CD14-positive monocyte (primary cell): ENCODE data around the gene SMCP. TPM values are rescaled to one million over a fixed set of nuclear protein-coding genes. Genes with fewer than 3 reads are reported as not detected.

Source experiments
- DNase-seq, 3 donors: peaks; one replicate each; pipeline ENCODE4 v3.0.0-alpha.2; 2011 to 2022
- H2AFZ ChIP-seq: 2 replicates; pipeline ENCODE4 v1.6.0; 2012; ENCODE audit warnings: mild to moderate bottlenecking, low read depth, low read length, inconsistent platforms; ENCODE audit not compliant: insufficient read depth, poor library complexity, severe bottlenecking
- H3K27ac ChIP-seq, 2 donors: 1 replicate in 1 of 2; 2 replicates in 1 of 2; pipeline ENCODE4 v1.5.1; 2012 to 2013; ENCODE audit warnings: low read length in 2 of 2, control low read depth in 1 of 2, inconsistent platforms in 1 of 2, low read depth in 1 of 2, mild to moderate bottlenecking in 1 of 2
- H3K27me3 ChIP-seq, 2 donors: one replicate each; pipeline versions ENCODE4 v1.6.0 to v1.6.1; 2011 to 2013; ENCODE audit warnings: low read length in 2 of 2; ENCODE audit not compliant: control insufficient read depth in 2 of 2, insufficient read depth in 2 of 2
- H3K36me3 ChIP-seq, 2 donors: replicated peaks in 1 of 2; 1 replicate in 1 of 2; 2 replicates in 1 of 2; pipeline versions ENCODE4 v1.5.1 to v1.6.1; 2012 to 2013; ENCODE audit warnings: low read length in 2 of 2, control low read depth in 1 of 2, inconsistent platforms in 1 of 2, mild to moderate bottlenecking in 1 of 2; ENCODE audit not compliant: insufficient read depth in 2 of 2, control insufficient read depth in 1 of 2
- H3K4me1 ChIP-seq, 2 donors: 1 replicate in 1 of 2; 2 replicates in 1 of 2; pipeline versions ENCODE4 v1.5.1 to v1.6.1; 2012 to 2013; ENCODE audit warnings: low read length in 2 of 2, control low read depth in 1 of 2, inconsistent platforms in 1 of 2, mild to moderate bottlenecking in 1 of 2, moderate library complexity in 1 of 2; ENCODE audit not compliant: insufficient read depth in 2 of 2, control insufficient read depth in 1 of 2
- H3K4me2 ChIP-seq: replicated peaks from 2 replicates; pipeline ENCODE3; 2012; ENCODE audit warnings: low read length, moderate library complexity, mild to moderate bottlenecking; ENCODE audit not compliant: poor library complexity, severe bottlenecking; ENCODE audit errors: extremely low read depth
- H3K4me3 ChIP-seq, 3 experiments: fragments of 200-600 bp in 1 of 3; sonication (generic) in 1 of 3; replicated peaks in 1 of 3; 1 replicate in 2 of 3; 2 replicates in 1 of 3; pipeline ENCODE4 v1.5.1; 2011 to 2013; ENCODE audit warnings: low read length in 3 of 3, mild to moderate bottlenecking in 3 of 3, control low read depth in 2 of 3, low read depth in 2 of 3, inconsistent platforms in 1 of 3, moderate library complexity in 1 of 3
- H3K79me2 ChIP-seq: 2 replicates; pipeline ENCODE4 v1.6.0; 2012; ENCODE audit warnings: mild to moderate bottlenecking, control low read depth, inconsistent platforms, low read length, moderate library complexity; ENCODE audit not compliant: insufficient read depth
- H3K9ac ChIP-seq: 2 replicates; pipeline ENCODE4 v1.6.0; 2017; ENCODE audit warnings: low read length, mild to moderate bottlenecking; ENCODE audit not compliant: insufficient read depth, poor library complexity, severe bottlenecking
- H3K9me3 ChIP-seq, 2 donors: replicated peaks in 1 of 2; 1 replicate in 1 of 2; 2 replicates in 1 of 2; pipeline versions ENCODE4 v1.5.1 to v1.6.1; 2012 to 2013; ENCODE audit warnings: low read length in 2 of 2, control low read depth in 1 of 2; ENCODE audit not compliant: control insufficient read depth in 1 of 2, insufficient read depth in 1 of 2
- H4K20me1 ChIP-seq: 2 replicates; pipeline ENCODE4 v1.6.0; 2012; ENCODE audit warnings: mild to moderate bottlenecking, low read length, control low read depth, moderate library complexity; ENCODE audit not compliant: insufficient read depth
- H3K27ac Mint-ChIP-seq, 7 donors: one replicate each; pipeline ENCODE4 v1.8.0; 2020; ENCODE audit warnings: mild to moderate bottlenecking in 7 of 7, mixed read lengths in 7 of 7, moderate library complexity in 6 of 7, inconsistent platforms in 2 of 7
- H3K27me3 Mint-ChIP-seq, 3 donors: one replicate each; pipeline ENCODE4 v1.8.0; 2021 to 2022; ENCODE audit warnings: low read depth in 3 of 3, mild to moderate bottlenecking in 3 of 3, mixed read lengths in 3 of 3, moderate library complexity in 3 of 3, inconsistent platforms in 1 of 3
- H3K36me3 Mint-ChIP-seq, 2 donors: one replicate each; pipeline ENCODE4 v1.8.0; 2020; ENCODE audit warnings: mixed read lengths in 2 of 2, inconsistent platforms in 1 of 2, mild to moderate bottlenecking in 1 of 2
- H3K4me1 Mint-ChIP-seq: one replicate; pipeline ENCODE4 v1.8.0; 2020; ENCODE audit warnings: mild to moderate bottlenecking, mixed read lengths
- H3K4me3 Mint-ChIP-seq, 2 donors: one replicate each; pipeline ENCODE4 v1.8.0; 2020; ENCODE audit warnings: mild to moderate bottlenecking in 2 of 2, mixed read lengths in 2 of 2, moderate library complexity in 1 of 2
- H3K9me3 Mint-ChIP-seq, 7 donors: one replicate each; pipeline ENCODE4 v1.8.0; 2020 to 2022; ENCODE audit warnings: mixed read lengths in 7 of 7, mild to moderate bottlenecking in 6 of 7, moderate library complexity in 6 of 7, inconsistent platforms in 2 of 7
- CTCF ChIP-seq: fragments of 200-600 bp; IDR thresholded peaks from one replicate; pipeline ENCODE4 v1.8.0; 2022; ENCODE audit warnings: antibody characterized with exemption, mild to moderate bottlenecking
- WGBS: methylation state at CpG from one replicate; pipeline ENCODE4 v1.1.5; 2013; ENCODE audit warnings: missing lambda C conversion rate; ENCODE audit not compliant: insufficient coverage; 5-methylcytosine and 5-hydroxymethylcytosine counted together
- intact Hi-C, 2 donors: fragments of 100-400 bp; cut with micrococcal nuclease; formaldehyde crosslinking; loops; one replicate each; pipeline versions ENCODE4 v1.15.0 to v1.15.1; 2023
- polyA plus RNA-seq, 3 donors: library from polyadenylated mRNA; depleted of rRNA in 1 of 3; unstranded in 2 of 3; stranded (reverse) in 1 of 3; fragments of 300-500 nt in 2 of 3; fragments of >200 nt in 1 of 3; fragmentation: Illumina TruSeq in 2 of 3; gene quantifications; 1 replicate in 2 of 3; 2 replicates in 1 of 3; pipeline ENCODE4 v1.2.3, GENCODE V29; 2012 to 2021

Gene SMCP
- polyA plus RNA-seq, 3 donors: not detected

- Histone ChIP-seq H3K9ac (no peak overlapping the region), H3K79me2 (no peaks in the 10 kb centered on the region), H3K36me3 (no peaks in the 10 kb centered on the region), H3K27me3 (peaks cover 0 to 2% of the 10 kb centered on the region in 2 donors), H3K4me3 (no peak overlapping the region), H3K4me2 (no peak overlapping the region), H2AFZ (no peak overlapping the region), H3K27ac (no peak overlapping the region), H4K20me1 (no peaks in the 10 kb centered on the region), H3K9me3 (no peaks in the 10 kb centered on the region), H3K4me1 (no peaks in the 10 kb centered on the region)
- Mint-ChIP-seq H3K36me3 (no peaks in the 10 kb centered on the region), H3K27ac (no peak overlapping the region), H3K9me3 (no peaks in the 10 kb centered on the region), H3K27me3 (peaks cover 0 to 7% (median 3%) of the 10 kb centered on the region in 3 donors), H3K4me3 (no peak overlapping the region), H3K4me1 (no peaks in the 10 kb centered on the region)
- no peak for DNase-seq
- TF ChIP-seq CTCF: no peak
- intact Hi-C loops: no loop called here
- 90% methylated on average over 2 of the region's 2 CpGs for WGBS
Measured at GRCh38 chr1:152924191-152924590, 46.1 kb downstream of the SMCP start.

- Histone ChIP-seq H3K9ac (no peak overlapping the region), H3K9me3 (no peaks in the 10 kb centered on the region), H3K36me3 (no peaks in the 10 kb centered on the region), H3K27me3 (peaks cover 0 to 2% of the 10 kb centered on the region in 2 donors), H3K4me1 (no peaks in the 10 kb centered on the region), H3K79me2 (no peaks in the 10 kb centered on the region), H4K20me1 (no peaks in the 10 kb centered on the region), H3K4me3 (no peak overlapping the region), H3K4me2 (no peak overlapping the region), H2AFZ (no peak overlapping the region), H3K27ac (no peak overlapping the region)
- H3K9me3 Mint-ChIP-seq: no peaks in the 10 kb centered on the region
- H3K36me3 Mint-ChIP-seq: no peaks in the 10 kb centered on the region
- 80% methylated on average over 1 of the region's 3 CpGs for WGBS
- DNase-seq: no peak
- H3K4me3 Mint-ChIP-seq: no peak overlapping the region
- TF ChIP-seq CTCF: no peak
- peaks cover 3 to 5% (median 4%) of the 10 kb centered on the region in 3 donors for H3K27me3 Mint-ChIP-seq
- intact Hi-C loops: no loop called here
- no peak overlapping the region for H3K27ac Mint-ChIP-seq
- H3K4me1 Mint-ChIP-seq: no peaks in the 10 kb centered on the region
Measured at GRCh38 chr1:152926091-152926490, 48.0 kb downstream of the SMCP start.
